H9 (cell line): Measurements from ENCODE around the gene HCN1. TPM values are rescaled to one million over a fixed set of nuclear protein-coding genes. Genes with fewer than 3 reads are reported as not detected.

ENCODE experiments used
- DNase-seq: peaks from one replicate; pipeline ENCODE4 v3.0.0-alpha.2; 2017
- H2AFZ ChIP-seq: one replicate; pipeline ENCODE4 v1.6.1; 2013; ENCODE audit warnings: mild to moderate bottlenecking, low read length, control low read depth, moderate library complexity
- H2AK5ac ChIP-seq: 2 replicates; pipeline ENCODE4 v1.6.1; 2013; ENCODE audit warnings: low read length, control low read depth, mixed read lengths; ENCODE audit not compliant: insufficient read length
- H2BK120ac ChIP-seq: one replicate; pipeline ENCODE4 v1.6.1; 2013; ENCODE audit warnings: low read depth, mild to moderate bottlenecking, low read length, control low read depth, inconsistent platforms; ENCODE audit not compliant: poor library complexity, severe bottlenecking
- H2BK12ac ChIP-seq: 2 replicates; pipeline ENCODE4 v1.6.1; 2013; ENCODE audit warnings: low read length, control low read depth, mixed read lengths, low read depth; ENCODE audit not compliant: insufficient read length
- H2BK15ac ChIP-seq: 2 replicates; pipeline ENCODE4 v1.6.1; 2013; ENCODE audit warnings: low read depth, low read length, control low read depth
- H2BK20ac ChIP-seq: one replicate; pipeline ENCODE4 v1.6.1; 2013; ENCODE audit warnings: low read depth, mild to moderate bottlenecking, low read length, control low read depth, inconsistent platforms; ENCODE audit not compliant: poor library complexity, severe bottlenecking
- H2BK5ac ChIP-seq: 2 replicates; pipeline ENCODE4 v1.6.1; 2013; ENCODE audit warnings: low read length, control low read depth, mixed read lengths; ENCODE audit not compliant: insufficient read length
- H3K14ac ChIP-seq: 2 replicates; pipeline ENCODE4 v1.6.1; 2013; ENCODE audit warnings: low read length, control low read depth; ENCODE audit not compliant: insufficient read depth
- H3K18ac ChIP-seq: 2 replicates; pipeline ENCODE4 v1.6.1; 2013; ENCODE audit warnings: low read depth, mild to moderate bottlenecking, mixed read lengths, low read length, control low read depth; ENCODE audit not compliant: insufficient read length
- H3K23ac ChIP-seq: 2 replicates; pipeline ENCODE4 v1.6.1; 2013; ENCODE audit warnings: low read length, control low read depth, mixed read lengths, low read depth; ENCODE audit not compliant: insufficient read length
- H3K23me2 ChIP-seq: 2 replicates; pipeline ENCODE4 v1.6.1; 2013; ENCODE audit warnings: low read depth, mild to moderate bottlenecking, mixed read lengths, low read length, control low read depth; ENCODE audit not compliant: insufficient read length, poor library complexity, severe bottlenecking
- H3K27ac ChIP-seq: 2 replicates; pipeline ENCODE4 v1.5.1; 2013; ENCODE audit warnings: low read length, control low read depth, mixed read lengths, low read depth; ENCODE audit not compliant: insufficient read length
- H3K27me3 ChIP-seq: 2 replicates; pipeline ENCODE4 v1.6.1; 2013; ENCODE audit warnings: low read length, control low read depth, inconsistent platforms; ENCODE audit not compliant: insufficient read depth
- H3K4ac ChIP-seq: 2 replicates; pipeline ENCODE4 v1.6.1; 2013; ENCODE audit warnings: low read depth, mild to moderate bottlenecking, control low read depth, inconsistent platforms, low read length, moderate library complexity
- H3K4me1 ChIP-seq: 2 replicates; pipeline ENCODE4 v1.6.1; 2013; ENCODE audit warnings: low read length, control low read depth, inconsistent platforms; ENCODE audit not compliant: insufficient read depth
- H3K4me2 ChIP-seq: 2 replicates; pipeline ENCODE4 v1.6.1; 2013; ENCODE audit warnings: low read length, control low read depth, mixed read lengths; ENCODE audit not compliant: insufficient read length, insufficient read depth
- H3K56ac ChIP-seq: 2 replicates; pipeline ENCODE4 v1.6.1; 2013; ENCODE audit warnings: low read depth, mild to moderate bottlenecking, mixed read lengths, low read length, control low read depth; ENCODE audit not compliant: insufficient read length
- H3K79me1 ChIP-seq: 2 replicates; pipeline ENCODE4 v1.6.1; 2013; ENCODE audit warnings: low read depth, mild to moderate bottlenecking, moderate library complexity, low read length, control low read depth, inconsistent platforms; ENCODE audit not compliant: insufficient read depth, poor library complexity, severe bottlenecking
- H3K79me2 ChIP-seq: 2 replicates; pipeline ENCODE4 v1.6.1; 2013; ENCODE audit warnings: low read length, control low read depth, inconsistent platforms; ENCODE audit not compliant: insufficient read depth
- H3K9ac ChIP-seq: 2 replicates; pipeline ENCODE4 v1.6.1; 2013; ENCODE audit warnings: low read length, control low read depth, mixed read lengths; ENCODE audit not compliant: insufficient read length; ENCODE audit errors: extremely low read depth
- H3K9me3 ChIP-seq: one replicate; pipeline ENCODE4 v1.6.1; 2013; ENCODE audit warnings: low read depth, low read length, inconsistent platforms; ENCODE audit not compliant: control insufficient read depth
- H3T11ph ChIP-seq: one replicate; pipeline ENCODE4 v1.6.1; 2013; ENCODE audit warnings: mild to moderate bottlenecking, low read length, control low read depth, inconsistent platforms
- H4K20me1 ChIP-seq: one replicate; pipeline ENCODE4 v1.6.1; 2013; ENCODE audit not compliant: control insufficient read depth, insufficient read length, insufficient read depth
- H4K5ac ChIP-seq: 2 replicates; pipeline ENCODE4 v1.6.1; 2013; ENCODE audit warnings: low read depth, mild to moderate bottlenecking, mixed read lengths, low read length, control low read depth; ENCODE audit not compliant: insufficient read length
- H4K8ac ChIP-seq: replicated peaks from 2 replicates; pipeline ENCODE4 v1.6.1; 2013; ENCODE audit warnings: low read length, control low read depth, mixed read lengths, low read depth; ENCODE audit not compliant: insufficient read length
- H4K91ac ChIP-seq: 2 replicates; pipeline ENCODE4 v1.6.1; 2013; ENCODE audit warnings: low read depth, mild to moderate bottlenecking, moderate library complexity, mixed read lengths, low read length, control low read depth; ENCODE audit not compliant: insufficient read length
- H3K27ac Mint-ChIP-seq, 3 experiments: 2 replicates in 2 of 3; 3 replicates in 1 of 3; pipeline ENCODE4 v1.8.0; 2020 to 2021; ENCODE audit warnings: mixed read lengths in 3 of 3, mild to moderate bottlenecking in 1 of 3, moderate library complexity in 1 of 3
- H3K27me3 Mint-ChIP-seq: 2 replicates; pipeline ENCODE4 v1.8.0; 2021; ENCODE audit warnings: low read depth, mild to moderate bottlenecking, moderate library complexity, mixed read lengths
- H3K36me3 Mint-ChIP-seq, 3 experiments: 2 replicates in 2 of 3; 3 replicates in 1 of 3; pipeline ENCODE4 v1.8.0; 2020 to 2021; ENCODE audit warnings: low read depth in 3 of 3, mixed read lengths in 3 of 3; ENCODE audit not compliant: insufficient read depth in 1 of 3
- H3K4me1 Mint-ChIP-seq, 2 experiments: 2 replicates each; pipeline ENCODE4 v1.8.0; 2020; ENCODE audit warnings: mixed read lengths in 2 of 2
- H3K4me3 Mint-ChIP-seq, 2 experiments: 2 replicates in 1 of 2; 3 replicates in 1 of 2; pipeline ENCODE4 v1.8.0; 2020 to 2021; ENCODE audit warnings: mild to moderate bottlenecking in 2 of 2, mixed read lengths in 2 of 2, moderate library complexity in 1 of 2
- H3K9me3 Mint-ChIP-seq, 2 experiments: 2 replicates in 1 of 2; 3 replicates in 1 of 2; pipeline ENCODE4 v1.8.0; 2020; ENCODE audit warnings: mild to moderate bottlenecking in 2 of 2, mixed read lengths in 2 of 2, moderate library complexity in 1 of 2
- WGBS: extraction: QIAGEN DNeasy Blood & Tissue Kit; methylation state at CpG from one replicate; pipeline ENCODE4 v1.1.7; 2013; ENCODE audit warnings: missing lambda C conversion rate, low lambda C conversion rate, mixed read lengths; ENCODE audit not compliant: insufficient read length; ENCODE audit errors: extremely low coverage; 5-methylcytosine and 5-hydroxymethylcytosine counted together
- total RNA-seq: library from RNA; stranded (reverse); gene quantifications from 2 replicates; pipeline ENCODE4 v1.2.1, GENCODE V29; 2021
- TF ChIP-seq, protein P1 (sequence below): fragments of 200-600 bp; sonication (generic); conservative IDR thresholded peaks from 3 replicates; pipeline ENCODE4 v1.8.0; 2021; ENCODE audit warnings: antibody characterized with exemption, mild to moderate bottlenecking

The HCN1 gene
- total RNA-seq, 1 experiment from 2014 or later = 4.6 TPM

- Mint-ChIP-seq H3K27me3 (no peaks in the 10 kb centered on the region), H3K36me3 (no peaks in the 10 kb centered on the region), H3K4me1 (peaks cover 7 to 8% of the 10 kb centered on the region in 2 experiments), H3K9me3 (no peaks in the 10 kb centered on the region), H3K27ac (no peak overlapping the region), H3K4me3 (no peak overlapping the region)
- H4K20me1 ChIP-seq = no peaks in the 10 kb centered on the region
- H2BK15ac ChIP-seq = no peak overlapping the region
- H2BK12ac ChIP-seq = no peak overlapping the region
- no peak overlapping the region for H3K4me2 ChIP-seq
- H3K18ac ChIP-seq = no peak overlapping the region
- no peak overlapping the region for H3K4ac ChIP-seq
- H3K56ac ChIP-seq = no peak overlapping the region
- no peak for DNase-seq
- H4K8ac ChIP-seq = no peak overlapping the region
- no peaks in the 10 kb centered on the region for H3K9me3 ChIP-seq
- H3K27ac ChIP-seq = no peak overlapping the region
- no peak overlapping the region for H3K9ac ChIP-seq
- no peak overlapping the region for H3K23ac ChIP-seq
- no peaks in the 10 kb centered on the region for H3K23me2 ChIP-seq
- no peaks in the 10 kb centered on the region; the same call in 1 of the 2 replicates for H3K4me1 ChIP-seq
- no peak overlapping the region for H4K91ac ChIP-seq
- H2BK20ac ChIP-seq = no peak overlapping the region
- H4K5ac ChIP-seq = no peak overlapping the region
- H3T11ph ChIP-seq = no peak overlapping the region
- no peaks in the 10 kb centered on the region for H3K79me1 ChIP-seq
- no peak overlapping the region for H3K14ac ChIP-seq
- WGBS = no CpG with 5 or more reads among the region's 3 CpGs
- H3K27me3 ChIP-seq = no peaks in the 10 kb centered on the region
- H3K79me2 ChIP-seq = no peaks in the 10 kb centered on the region
- no peak overlapping the region for H2BK120ac ChIP-seq
- TF ChIP-seq, protein P1, sequence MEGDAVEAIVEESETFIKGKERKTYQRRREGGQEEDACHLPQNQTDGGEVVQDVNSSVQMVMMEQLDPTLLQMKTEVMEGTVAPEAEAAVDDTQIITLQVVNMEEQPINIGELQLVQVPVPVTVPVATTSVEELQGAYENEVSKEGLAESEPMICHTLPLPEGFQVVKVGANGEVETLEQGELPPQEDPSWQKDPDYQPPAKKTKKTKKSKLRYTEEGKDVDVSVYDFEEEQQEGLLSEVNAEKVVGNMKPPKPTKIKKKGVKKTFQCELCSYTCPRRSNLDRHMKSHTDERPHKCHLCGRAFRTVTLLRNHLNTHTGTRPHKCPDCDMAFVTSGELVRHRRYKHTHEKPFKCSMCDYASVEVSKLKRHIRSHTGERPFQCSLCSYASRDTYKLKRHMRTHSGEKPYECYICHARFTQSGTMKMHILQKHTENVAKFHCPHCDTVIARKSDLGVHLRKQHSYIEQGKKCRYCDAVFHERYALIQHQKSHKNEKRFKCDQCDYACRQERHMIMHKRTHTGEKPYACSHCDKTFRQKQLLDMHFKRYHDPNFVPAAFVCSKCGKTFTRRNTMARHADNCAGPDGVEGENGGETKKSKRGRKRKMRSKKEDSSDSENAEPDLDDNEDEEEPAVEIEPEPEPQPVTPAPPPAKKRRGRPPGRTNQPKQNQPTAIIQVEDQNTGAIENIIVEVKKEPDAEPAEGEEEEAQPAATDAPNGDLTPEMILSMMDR = no peak
- H2AFZ ChIP-seq = no peak overlapping the region
- no peak overlapping the region for H2AK5ac ChIP-seq
- H2BK5ac ChIP-seq = no peak overlapping the region
These were observed 86.5 kb downstream of the HCN1 start for GRCh38 chr5:45609661-45610060.
